ENCODE measurements around the gene ARHGAP29. TPM values are rescaled to one million over a fixed set of nuclear protein-coding genes. Genes with fewer than 3 reads are reported as not detected.
A peak's percentile ranks its signal among the peaks of the same experiment; 100 is the strongest.

ARHGAP29 gene
- total and polyA plus RNA-seq, 8 donors = 5.1 to 15.8 (median 9.7) TPM

DNA sequence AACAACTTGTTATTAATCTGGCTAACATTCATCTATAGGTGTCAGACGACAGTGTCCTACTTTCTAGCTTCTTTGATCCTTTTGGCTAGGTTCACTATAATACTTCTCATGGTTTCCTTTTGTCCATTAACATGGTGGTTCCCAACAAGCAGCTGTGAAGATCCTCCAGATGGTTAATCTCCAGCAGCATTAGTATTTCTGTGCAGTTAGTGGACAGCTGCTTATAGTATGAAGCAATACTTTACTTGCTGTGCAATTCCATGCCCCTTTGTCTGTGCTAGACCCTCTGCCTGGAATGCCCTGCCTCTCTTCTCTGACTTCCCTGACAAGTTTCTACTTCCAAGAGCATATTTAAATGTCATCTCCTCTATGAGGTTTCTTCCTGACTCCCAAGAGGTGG is 41.7 kb upstream of the ARHGAP29 start:
- H3K9me3 ChIP-seq = no peaks in the 10 kb centered on the region
- DNase-seq = no peak
- ATAC-seq = no peak
- TF ChIP-seq, protein P1, sequence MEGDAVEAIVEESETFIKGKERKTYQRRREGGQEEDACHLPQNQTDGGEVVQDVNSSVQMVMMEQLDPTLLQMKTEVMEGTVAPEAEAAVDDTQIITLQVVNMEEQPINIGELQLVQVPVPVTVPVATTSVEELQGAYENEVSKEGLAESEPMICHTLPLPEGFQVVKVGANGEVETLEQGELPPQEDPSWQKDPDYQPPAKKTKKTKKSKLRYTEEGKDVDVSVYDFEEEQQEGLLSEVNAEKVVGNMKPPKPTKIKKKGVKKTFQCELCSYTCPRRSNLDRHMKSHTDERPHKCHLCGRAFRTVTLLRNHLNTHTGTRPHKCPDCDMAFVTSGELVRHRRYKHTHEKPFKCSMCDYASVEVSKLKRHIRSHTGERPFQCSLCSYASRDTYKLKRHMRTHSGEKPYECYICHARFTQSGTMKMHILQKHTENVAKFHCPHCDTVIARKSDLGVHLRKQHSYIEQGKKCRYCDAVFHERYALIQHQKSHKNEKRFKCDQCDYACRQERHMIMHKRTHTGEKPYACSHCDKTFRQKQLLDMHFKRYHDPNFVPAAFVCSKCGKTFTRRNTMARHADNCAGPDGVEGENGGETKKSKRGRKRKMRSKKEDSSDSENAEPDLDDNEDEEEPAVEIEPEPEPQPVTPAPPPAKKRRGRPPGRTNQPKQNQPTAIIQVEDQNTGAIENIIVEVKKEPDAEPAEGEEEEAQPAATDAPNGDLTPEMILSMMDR (IDR thresholded peaks at IDR 0.05) = no peak
- no peaks in the 10 kb centered on the region for H3K36me3 ChIP-seq
- 81 to 82% methylated on average over 1 of the region's 1 CpG for WGBS, 2 donors
- no peak overlapping the region for H3K4me3 ChIP-seq
- intact Hi-C loops (cut with DNase I) = no loop called here
- no peaks in the 10 kb centered on the region for H3K27me3 ChIP-seq
- no peak overlapping the region for H3K27ac ChIP-seq
- FAIRE-seq = no peak
- H3K4me1 ChIP-seq = no peaks in the 10 kb centered on the region

DNA sequence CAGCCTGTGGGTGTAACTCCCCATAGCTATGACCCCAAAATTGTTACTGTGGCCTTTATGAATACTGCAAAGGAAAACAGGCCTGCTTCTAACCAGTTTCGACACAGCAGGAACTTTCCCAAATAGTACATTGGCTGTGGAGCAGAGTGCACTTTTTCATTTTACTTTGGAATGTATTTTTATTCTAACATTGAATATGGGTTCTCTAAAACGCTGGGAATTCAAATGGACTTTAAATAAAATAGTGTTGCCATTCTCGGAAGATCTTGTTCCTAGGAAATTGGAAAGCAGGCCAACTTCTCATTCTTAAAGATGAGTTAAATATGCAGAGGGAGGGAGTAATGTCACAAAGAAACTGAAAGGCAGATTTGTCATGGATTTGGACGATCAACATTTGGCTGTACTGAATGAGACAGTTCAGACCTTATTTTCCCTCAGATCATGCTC is 39.6 kb upstream of the ARHGAP29 start:
- DNase-seq = no peak
- ATAC-seq = peak in 1 of 4 donors; percentile 31
- Histone ChIP-seq H3K4me1 (no peaks in the 10 kb centered on the region), H3K9me3 (no peaks in the 10 kb centered on the region), H3K36me3 (no peaks in the 10 kb centered on the region), H3K27ac (no peak overlapping the region), H3K27me3 (no peaks in the 10 kb centered on the region), H3K4me3 (no peak overlapping the region)
- intact Hi-C loops (cut with DNase I) = no loop called here
- TF ChIP-seq, protein P1 (IDR thresholded peaks at IDR 0.05) = no peak
- no peak for FAIRE-seq
- 58 to 75% methylated on average over 4 of the region's 4 CpGs for WGBS, 2 donors

DNA sequence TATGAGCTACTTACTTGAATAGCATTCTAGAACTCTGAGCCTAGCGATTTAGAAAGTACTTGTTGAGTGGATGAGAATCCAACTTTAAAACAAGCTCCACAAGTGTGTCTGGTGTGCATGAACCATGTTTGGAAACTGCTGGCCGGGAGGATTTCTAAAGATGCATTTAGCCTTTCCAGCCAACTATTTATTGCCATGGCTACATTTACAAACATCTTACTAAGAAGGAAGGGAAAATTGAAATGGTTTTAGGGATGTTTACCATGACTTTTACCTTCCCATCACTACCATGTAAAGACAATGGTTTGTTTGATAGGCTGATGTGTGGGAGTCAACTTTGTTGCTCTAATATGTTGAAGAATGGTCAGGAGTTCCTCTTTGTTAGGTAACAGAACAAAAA is 37.7 kb upstream of the ARHGAP29 start:
- TF ChIP-seq, protein P1 (IDR thresholded peaks at IDR 0.05) = no peak
- intact Hi-C loops (cut with DNase I) = no loop called here
- Histone ChIP-seq H3K4me3 (no peak overlapping the region), H3K27me3 (no peaks in the 10 kb centered on the region), H3K36me3 (no peaks in the 10 kb centered on the region), H3K4me1 (no peaks in the 10 kb centered on the region), H3K27ac (no peak overlapping the region), H3K9me3 (no peaks in the 10 kb centered on the region)
- no peak for DNase-seq
- no peak for FAIRE-seq
- ATAC-seq = no peak
- WGBS, 2 donors = 79 to 83% methylated on average over 2 of the region's 2 CpGs

DNA sequence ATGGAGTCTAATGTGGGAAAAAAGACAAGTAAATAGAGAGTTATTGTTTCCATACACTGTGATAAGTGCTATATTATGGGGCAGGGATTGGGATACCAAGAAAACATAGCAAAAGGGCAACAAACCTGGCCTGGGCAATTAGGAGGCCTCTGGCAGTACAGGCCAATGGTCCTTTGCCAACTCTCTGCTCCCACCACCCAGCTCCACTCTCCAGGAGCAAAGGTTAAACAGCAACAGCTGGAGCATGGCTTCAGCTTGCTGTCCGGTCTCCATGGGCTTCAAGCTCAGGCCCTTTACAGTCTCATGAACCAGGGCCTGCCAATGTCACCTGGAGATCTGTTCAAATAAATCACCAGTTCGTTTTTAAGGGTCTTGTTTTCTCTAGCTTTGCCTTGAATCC is 37.2 kb upstream of the ARHGAP29 start:
- intact Hi-C loops (cut with DNase I) = no loop called here
- FAIRE-seq (no peak), ATAC-seq (no peak), DNase-seq (no peak)
- Histone ChIP-seq H3K27me3 (no peaks in the 10 kb centered on the region), H3K9me3 (no peaks in the 10 kb centered on the region), H3K4me1 (no peaks in the 10 kb centered on the region), H3K36me3 (no peaks in the 10 kb centered on the region), H3K27ac (no peak overlapping the region), H3K4me3 (no peak overlapping the region)
- TF ChIP-seq, protein P1 (IDR thresholded peaks at IDR 0.05) = no peak
- WGBS, 2 donors = 62 to 65% methylated on average over 2 of the region's 2 CpGs

DNA sequence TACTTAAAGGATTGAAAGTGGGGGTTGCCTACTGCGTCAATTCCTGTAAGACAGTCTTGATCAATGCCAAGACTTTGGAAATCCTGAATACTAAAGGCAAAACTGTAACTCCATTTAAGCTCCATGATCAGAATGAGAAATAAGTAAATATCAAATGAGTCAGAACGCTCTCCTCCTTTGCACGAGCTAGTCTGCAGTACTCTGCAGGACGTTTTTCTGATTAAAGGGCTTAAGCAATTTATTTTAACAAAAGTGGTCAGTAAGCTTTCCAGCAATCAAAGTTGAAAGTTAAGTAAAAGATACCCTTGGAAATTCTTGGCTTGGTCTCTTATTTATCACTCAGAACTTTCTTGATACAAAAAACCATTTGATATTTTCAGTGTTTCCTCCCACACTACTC is 35.7 kb upstream of the ARHGAP29 start:
- no peaks in the 10 kb centered on the region for H3K36me3 ChIP-seq
- DNase-seq (no peak), FAIRE-seq (no peak), ATAC-seq (no peak)
- H3K9me3 ChIP-seq = no peaks in the 10 kb centered on the region
- WGBS, 2 donors = 75 to 78% methylated on average over 4 of the region's 4 CpGs
- intact Hi-C loops (cut with DNase I) = no loop called here
- TF ChIP-seq, protein P1 (IDR thresholded peaks at IDR 0.05) = no peak
- H3K27ac ChIP-seq = no peak overlapping the region
- no peaks in the 10 kb centered on the region for H3K27me3 ChIP-seq
- H3K4me3 ChIP-seq = no peak overlapping the region
- no peaks in the 10 kb centered on the region for H3K4me1 ChIP-seq

All from pancreas (tissue), 10 donors.